HG03571 (cell line): ENCODE results near the gene RNASEH2C.
"Not testable (repeated sequence)": the region's sequence is repeated elsewhere in the genome, so short reads cannot be mapped to it uniquely, and the experiment has no call there.

Experiments used
- ATAC-seq: cut with Tn5 transposase; IDR thresholded peaks from one replicate; pipeline ENCODE4 v1.9.1; 2021; ENCODE audit not compliant: unreplicated experiment

RNASEH2C gene

DNA sequence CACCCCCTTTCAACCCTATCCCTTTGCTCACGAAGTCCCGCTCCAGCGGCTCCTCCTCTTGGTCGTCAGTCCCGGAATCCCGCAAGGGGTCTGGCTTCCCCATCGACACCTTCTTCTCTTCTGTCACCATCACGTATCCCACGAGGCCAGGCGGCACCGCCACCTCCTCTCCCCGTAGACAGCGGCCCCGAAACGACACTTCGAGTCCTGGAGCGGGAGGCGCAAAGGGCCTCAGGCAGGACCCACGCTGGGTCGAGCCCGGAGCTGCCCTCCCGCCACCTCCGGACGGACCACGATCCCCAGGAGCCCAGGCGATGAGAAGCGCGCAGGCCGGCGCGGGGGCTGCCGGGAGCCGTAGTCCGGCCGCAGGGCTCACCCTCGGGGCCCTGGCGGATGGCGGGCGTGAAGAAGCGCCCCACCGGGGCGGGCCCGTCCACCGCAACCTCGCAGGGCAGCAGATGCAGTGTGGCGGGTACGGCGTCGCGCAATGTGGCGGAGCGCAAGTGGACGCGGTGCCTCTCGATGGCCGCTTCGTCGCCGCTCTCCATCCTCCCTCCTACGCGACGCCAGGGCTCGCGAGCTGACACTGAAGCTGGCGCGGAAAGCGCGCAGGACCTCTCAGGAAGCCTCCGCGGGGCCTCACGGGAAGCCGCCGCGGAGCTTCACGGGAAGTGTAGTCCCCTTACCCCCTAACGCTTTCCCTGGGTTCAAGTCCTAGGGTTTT is at the start of gene RNASEH2C:
Gene RNASEH2C, minus strand, starts transcription at position 588 of the 724 bp plus-strand sequence. Its CDS starts 40 bp downstream, at position 548.
- peak; percentile 59 for ATAC-seq

DNA sequence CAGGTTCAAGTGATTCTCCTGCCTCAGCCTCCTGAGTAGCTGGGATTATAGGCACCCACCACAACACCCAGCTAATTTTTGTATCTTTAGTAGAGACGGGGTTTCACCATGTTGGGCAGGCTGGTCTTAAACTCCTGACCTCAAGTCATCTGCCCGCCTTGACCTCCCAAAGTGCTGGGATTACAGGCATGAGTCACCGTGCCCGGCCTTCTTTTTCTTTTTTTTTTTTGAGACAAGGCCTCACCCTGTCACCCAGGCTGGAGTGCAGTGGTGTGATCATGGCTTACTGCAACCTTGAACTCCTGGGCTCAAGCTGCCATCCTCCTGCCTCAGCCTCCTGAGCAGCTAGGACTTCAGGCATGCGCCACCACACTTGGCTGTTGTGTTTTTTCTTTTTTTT is 47.2 kb upstream of the RNASEH2C start:
- ATAC-seq, result not testable (repeated sequence)

DNA sequence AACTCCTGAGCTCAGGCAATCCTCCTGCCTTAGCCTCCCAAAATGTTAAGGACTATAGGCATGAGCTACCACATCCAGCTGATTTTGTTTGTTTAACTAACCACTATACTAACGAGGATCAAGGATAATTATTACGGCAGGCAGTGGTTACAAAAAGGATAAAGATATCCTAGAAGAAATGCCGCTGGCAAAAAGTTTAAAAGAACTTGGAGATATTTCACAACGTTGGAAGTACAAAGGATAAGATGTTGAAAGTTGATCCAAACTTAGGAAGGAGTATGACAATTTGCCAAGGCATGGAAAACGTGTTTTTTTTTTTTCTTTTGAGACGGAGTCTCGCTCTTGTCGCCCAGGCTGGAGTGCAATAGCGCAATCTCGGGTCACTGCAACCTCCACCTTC is 46.8 kb upstream of the RNASEH2C start:
- ATAC-seq, result no peak

DNA sequence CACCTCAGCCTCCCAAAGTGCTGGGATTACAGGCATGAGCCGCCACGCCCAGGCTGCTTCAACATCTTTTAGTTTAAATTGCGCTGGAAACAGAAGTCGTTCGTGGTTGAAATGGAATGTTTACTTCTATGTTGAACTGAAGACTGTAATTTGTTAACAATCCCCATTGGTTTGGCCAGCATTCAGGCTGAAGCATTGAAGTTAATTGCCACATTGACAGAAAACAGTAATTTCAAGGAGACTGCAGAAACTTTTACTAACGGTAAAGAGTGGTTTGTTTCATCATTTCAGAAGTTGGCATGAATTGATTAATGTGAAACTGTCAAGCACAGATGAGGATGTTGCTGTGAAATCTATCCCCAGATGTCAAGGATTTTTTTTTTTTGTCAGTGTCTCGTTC is 45.9 kb upstream of the RNASEH2C start:
- no peak for ATAC-seq

DNA sequence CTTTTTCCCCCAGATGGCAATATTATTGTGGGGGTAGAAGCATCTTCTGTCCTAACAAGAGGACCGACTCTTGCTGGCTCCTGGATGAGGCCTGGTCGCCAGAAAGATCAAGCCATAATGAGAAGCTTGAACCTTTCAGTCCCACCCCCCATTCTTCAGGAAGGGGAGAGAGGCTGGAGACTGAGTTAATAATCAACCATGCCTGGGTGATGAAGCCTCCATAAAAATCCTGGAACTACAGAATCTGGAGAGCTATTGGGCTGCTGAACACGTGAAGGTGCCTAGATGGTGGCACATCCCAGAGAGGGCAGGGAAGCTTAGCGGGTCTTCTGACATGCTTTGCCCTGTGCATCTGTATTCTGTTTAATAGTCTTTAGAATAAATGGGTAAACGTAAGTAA is 43.8 kb upstream of the RNASEH2C start:
- ATAC-seq, result no peak

DNA sequence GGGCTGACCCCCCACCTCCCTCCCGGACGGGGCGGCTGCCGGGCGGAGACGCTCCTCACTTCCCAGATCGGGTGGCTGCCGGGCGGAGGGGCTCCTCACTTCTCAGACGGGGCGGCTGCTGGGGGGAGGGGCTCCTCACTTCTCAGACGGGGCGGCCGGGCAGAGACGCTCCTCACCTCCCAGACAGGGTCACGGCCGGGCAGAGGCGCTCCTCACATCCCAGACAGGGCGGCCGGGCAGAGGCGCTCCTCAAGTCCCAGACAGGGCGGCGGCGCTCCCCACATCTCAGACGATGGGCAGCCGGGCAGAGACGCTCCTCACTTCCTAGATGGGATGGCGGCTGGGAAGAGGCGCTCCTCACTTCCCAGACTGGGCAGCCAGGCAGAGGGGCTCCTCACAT is 42.2 kb upstream of the RNASEH2C start:
- not testable (repeated sequence) for ATAC-seq

DNA sequence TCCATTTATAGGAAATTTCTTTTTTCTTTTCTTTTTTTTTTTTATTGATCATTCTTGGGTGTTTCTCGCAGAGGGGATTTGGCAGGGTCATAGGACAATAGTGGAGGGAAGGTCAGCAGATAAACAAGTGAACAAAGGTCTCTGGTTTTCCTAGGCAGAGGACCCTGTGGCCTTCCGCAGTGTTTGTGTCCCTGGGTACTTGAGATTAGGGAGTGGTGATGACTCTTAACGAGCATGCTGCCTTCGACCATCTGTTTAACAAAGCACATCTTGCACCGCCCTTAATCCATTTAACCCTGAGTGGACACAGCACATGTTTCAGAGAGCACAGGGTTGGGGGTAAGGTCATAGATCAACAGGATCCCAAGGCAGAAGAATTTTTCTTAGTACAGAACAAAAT is 41.6 kb upstream of the RNASEH2C start:
- ATAC-seq, result not testable (repeated sequence)

DNA sequence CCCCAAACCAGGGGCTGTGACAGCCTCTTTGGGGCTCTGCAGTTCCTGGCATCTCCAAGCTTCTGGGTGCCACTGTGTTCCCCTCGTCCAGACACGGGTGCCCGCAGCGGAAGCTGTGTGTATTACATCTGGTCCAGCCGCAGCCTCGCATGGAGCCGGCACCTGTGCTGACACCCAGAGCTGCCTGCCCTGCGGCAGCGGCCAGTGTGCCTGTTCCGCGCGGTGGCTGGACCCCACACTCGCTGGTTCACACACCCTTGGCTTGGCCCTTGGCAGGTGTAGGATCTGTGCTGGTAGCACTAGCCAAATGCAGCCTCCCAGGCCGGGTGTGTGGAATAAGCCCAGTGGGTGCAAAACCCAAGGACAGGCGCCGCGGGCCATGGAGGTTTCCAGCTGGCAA is 24.5 kb upstream of the RNASEH2C start:
- no peak for ATAC-seq

DNA sequence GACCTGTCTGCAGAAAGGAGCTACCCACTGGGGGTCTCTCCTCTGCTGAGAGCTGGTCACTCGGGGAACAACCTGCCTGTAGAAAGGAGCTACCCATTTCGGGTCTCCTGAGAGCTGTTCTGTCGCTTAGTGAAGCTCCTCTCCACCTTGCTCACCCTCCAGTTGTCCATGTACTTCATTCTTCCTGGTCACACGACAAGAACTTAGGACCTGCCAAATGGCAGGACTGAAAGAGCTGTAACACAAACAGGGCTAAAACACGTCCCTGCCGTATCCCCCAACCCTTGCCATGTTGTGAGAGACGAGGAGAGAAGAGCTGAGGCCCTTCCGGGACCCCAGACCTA is 24.1 kb upstream of the RNASEH2C start:
- no peak for ATAC-seq

DNA sequence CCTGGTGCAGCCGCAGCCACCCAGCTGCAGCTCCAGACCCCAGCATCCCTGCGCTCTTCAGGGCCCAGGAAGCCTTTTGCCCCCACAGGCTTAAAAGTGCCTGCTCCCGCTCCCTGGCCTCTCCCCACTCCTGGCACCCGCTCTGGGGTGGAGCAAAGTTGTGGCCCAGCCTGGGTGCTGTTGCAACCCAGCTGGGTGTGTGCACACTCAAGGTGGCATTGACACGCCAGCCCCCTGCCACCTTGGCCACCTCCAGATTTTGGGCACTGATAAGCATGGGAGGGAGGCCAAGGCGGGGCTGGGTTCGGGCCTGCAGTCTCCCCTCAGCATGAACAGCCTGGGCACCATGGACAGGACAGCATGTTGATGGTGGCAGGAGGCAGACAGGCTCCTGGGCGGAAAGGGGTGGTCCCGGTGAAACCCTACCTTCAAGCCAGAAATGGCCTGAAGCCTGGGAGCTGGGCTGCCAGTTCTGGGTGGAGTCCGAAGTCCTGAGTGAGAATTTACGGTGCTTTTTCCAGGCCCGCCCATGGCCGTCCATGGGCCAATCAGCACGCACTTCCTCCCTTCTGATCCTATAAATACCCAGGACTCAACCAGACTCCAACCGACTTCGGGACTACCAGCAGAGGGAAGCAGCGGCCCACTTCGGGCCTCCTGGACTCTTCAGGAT is 23.6 kb upstream of the RNASEH2C start:
- ATAC-seq, result no peak

DNA sequence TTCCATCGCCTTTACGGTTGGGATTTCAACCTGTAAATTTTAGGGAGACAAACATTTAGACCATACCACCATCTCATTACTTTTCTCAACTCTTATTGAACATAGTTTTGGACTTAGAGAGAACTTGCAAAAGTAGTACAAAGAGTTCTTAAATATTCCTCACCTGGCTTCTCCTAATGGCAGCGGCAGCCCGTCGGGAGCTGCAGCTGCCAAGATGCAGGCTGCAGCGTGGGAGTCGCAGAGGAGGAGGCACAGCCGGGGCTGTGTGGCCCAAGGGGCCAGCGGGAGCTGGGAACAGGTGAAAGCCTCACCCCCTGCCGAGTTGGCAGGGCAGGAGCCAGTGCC is 23.1 kb upstream of the RNASEH2C start:
- ATAC-seq, result no peak

DNA sequence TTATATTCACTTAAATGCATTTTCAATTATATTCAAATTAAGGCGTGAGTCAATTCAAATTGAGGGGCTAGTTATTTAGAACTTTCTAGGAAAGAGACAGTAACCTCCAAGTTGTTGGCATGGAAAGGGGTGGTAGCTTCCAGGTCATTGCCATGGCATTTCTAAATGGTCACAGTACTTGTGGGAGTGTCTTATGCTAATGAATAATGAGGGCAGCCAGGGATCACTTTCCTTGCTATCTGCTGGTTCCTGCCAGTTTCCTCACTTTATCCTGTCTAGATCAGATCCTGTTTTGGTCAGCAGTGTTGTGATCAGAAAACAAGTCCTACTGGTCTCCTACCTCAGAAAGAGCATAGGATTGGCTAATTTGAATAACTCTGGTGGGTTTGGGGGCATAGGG is 21.8 kb upstream of the RNASEH2C start:
- no peak for ATAC-seq

DNA sequence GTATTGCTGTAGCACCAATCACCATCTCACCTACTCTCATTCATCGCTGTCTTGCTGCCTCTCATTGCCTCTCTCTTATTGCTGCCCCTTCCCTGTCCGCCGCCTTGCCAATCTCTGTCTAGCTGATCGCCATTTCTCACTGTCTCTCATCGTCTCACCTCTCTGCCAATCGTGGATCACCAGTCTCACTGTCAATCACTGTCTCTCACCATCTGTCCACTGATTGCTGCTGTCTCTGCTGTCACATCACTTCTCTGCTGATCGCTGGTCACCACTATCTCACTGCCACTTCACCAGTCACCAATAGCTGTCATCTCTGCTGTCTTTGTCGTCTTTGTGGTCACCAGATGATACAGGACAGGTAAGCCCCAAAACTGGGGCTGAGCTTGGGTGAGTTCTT is 20.6 kb upstream of the RNASEH2C start:
- no peak for ATAC-seq

DNA sequence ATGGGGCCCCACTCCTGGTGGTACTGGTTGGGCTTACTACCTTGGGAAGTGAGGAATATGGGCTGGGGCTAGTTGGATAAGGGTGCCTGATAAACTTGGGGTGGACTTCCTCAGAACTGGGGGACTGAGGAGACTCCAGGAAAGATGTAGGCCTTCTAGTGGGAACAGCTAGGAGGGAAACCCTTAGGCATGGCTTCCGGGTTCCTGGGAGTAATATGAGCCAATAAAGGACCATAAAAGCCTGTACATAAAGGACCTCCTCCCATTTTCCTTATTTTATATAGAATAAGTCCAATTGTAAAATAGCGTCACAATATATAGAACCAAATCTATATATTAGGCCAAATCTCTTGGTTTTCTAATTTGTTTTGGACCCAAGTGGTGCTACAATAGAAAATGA is 18.4 kb upstream of the RNASEH2C start:
- no peak for ATAC-seq

DNA sequence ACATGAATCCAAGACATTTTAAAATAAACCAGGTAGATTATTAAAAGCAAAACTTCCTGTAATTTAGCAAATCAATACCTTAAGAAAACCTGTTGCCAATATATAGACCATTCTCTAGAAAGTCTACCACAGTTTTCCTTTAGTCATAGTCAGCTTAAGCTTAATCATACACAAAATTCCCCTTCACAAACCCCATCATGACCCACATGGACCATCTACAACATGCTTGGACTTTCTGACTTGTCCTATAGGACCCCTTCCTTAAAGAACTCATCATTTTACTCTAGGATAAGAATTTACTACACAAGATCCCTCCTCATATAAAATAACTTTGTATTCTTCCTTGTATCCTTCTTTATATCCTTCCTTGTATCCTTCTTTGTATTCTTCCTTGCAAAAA is 16.2 kb upstream of the RNASEH2C start:
- no peak for ATAC-seq

DNA sequence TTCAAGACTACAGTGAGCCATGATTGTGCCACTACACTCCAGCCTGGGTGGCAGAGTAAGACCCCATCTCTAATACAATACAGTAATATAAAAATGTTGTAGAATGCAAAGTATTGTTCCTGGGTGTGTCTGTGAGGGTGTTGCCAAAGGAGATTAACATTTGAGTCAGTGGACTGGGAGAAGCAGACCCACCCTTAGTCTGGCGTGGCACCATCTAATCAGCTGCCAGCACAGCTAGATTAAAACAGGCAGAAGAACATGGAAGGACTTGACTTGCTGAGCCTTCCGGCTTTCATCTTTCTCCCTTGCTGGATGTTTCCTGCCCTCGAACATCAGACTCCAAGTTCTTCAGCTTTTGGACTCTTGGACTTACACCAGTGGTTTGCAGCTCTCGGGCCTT is 14.5 kb upstream of the RNASEH2C start:
- ATAC-seq, result not testable (repeated sequence)

DNA sequence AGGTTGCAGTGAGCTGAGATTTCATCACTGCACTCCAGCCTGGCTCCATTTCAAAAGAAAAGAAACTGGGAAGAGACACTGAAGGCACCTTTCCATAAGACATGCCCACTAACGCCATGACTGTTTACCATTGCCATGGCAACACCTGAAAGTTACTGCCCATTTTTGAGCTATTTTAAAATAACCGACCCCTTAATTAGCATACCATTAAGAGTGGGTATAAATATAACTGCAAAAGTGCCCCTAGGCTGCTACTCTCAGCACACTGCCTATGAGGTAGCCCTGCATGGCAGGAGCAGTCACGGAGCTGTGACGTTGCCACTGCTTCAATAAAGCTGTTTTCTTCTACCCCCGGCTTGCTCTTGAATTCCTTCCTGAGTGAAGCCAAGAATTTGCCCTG is 9.9 kb upstream of the RNASEH2C start:
- no peak for ATAC-seq

DNA sequence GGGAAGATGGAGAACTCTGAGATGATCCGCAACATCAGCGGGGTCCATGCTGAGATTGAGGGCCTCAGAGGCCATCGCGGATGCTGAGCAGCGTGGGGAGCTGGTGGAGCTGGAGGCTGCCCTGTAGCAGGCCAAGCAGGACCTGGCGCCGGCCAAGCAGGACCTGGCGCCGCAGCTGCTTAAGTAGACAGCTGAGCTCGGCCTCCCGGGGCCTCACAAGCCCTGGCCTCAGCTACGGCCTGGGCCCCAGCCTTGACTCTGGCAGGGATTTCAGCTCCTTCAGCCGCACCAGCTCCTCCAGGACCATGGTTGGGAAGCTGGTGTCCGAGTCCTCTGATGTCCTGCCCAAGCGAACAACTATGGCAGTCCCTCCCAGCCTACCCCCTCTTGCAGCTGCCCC is 7.3 kb upstream of the RNASEH2C start:
- ATAC-seq, result no peak

DNA sequence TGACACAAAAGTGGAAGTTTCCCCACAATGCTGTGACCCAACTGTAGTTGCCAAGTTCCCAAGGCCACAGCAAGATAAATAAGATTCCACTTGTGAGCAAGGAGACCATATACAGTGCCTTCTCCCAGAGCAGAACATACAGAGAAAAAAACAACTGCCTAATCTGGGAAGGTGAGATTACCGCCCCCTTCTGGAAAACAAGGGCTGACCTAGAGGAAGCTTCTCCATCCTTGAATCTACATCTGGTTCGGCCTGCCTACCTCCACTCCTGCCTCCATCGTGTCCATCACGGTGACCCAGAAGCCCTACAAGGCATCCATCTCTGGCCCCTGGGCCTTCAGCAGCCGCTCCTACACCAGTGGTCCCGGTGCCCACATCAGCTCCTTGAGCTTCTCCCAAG is 6.1 kb upstream of the RNASEH2C start:
- no peak for ATAC-seq

DNA sequence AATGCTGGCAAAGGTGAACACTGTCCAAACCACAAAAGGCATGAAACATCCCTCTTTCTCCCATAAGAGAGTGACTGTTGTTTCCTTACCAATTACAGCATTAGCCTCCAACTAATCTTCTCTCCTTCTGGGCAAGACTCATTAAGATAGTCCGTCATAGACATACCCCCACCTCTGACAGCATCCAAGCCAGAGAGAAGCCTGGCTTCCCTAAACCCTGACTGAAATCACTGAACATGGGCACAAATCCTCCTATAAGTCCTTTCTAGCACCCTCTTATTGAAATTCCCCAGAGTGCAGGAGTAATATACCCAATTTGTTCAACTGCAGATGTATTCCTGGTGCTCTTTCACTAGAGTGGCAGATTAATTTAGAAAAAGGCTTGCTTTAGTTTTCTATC is 1.7 kb upstream of the RNASEH2C start:
- no peak for ATAC-seq

DNA sequence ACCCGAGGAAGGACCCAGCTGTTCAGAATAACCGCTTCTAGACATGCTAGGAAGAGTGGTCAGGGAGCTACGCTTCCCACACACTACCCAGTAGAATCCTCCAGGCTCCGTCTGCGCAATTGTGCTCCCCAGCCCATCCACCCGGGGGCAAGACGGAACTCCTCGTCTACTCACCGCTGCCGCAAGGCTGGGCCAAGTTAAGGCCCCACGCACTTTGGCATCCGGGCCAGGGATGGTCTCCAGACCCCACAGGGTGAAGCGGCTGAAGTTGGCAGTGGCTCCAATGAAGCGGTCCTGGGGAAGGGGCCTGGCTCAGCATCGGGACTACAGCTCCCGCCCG is 757 bp downstream of the RNASEH2C start:
- peak; percentile 22 for ATAC-seq

DNA sequence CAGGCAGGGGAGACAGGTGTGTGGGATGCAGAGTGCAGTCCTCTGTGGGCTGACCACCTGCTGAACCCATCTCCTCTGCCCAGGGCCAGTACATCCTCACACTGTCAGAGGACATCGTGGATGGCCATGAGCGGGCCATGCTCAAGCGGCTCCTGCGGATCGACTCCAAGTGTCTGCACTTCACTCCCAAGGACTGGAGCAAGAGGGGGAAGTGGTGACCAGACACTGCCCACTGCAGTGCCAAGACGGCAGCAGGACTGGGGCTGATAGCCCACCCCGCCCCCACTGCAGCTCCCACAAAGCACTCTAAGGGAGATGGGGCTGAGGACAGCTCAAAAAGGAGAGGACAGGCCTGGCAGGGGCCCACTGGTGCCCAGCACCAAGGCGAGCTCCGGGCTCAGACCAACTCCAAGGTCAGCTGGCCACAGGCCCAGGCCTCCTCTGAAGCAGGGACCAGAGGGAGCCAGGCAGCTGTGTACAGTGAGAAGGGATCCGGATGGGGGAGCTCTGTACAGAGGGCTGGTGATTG is 1.6 kb downstream of the RNASEH2C start:
- ATAC-seq, result no peak

DNA sequence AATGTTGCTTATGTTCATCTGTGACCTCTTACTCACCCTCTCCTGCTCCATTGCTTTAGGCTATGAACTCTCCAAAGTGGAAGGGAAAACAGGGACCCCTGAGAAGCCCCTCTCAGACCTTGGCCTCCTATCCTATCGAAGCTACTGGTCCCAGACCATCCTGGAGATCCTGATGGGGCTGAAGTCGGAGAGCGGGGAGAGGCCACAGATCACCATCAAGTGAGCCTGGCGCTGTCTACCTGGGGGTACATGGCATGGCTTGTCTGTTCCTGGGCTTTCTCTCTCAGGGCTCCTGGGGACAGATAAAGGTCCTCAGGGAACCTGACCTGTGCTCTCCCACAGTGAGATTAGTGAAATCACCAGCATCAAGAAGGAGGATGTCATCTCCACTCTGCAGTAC is 2.1 kb downstream of the RNASEH2C start:
- ATAC-seq, result no peak
